Mesendoderm (in vitro differentiated cells): ENCODE measurements around the gene PHACTR1.
"Not testable (repeated sequence)": the region's sequence is repeated elsewhere in the genome, so short reads cannot be mapped to it uniquely, and the experiment has no call there.

Experiments used
- DNase-seq: peaks from one replicate; pipeline ENCODE4 v3.0.0; 2013
- H2AK5ac ChIP-seq: 2 replicates; pipeline ENCODE4 v1.6.1; 2013; ENCODE audit warnings: low read length, inconsistent platforms
- H2BK120ac ChIP-seq: 2 replicates; pipeline ENCODE4 v1.6.1; 2013; ENCODE audit warnings: low read depth, mild to moderate bottlenecking, low read length, moderate library complexity, mixed read lengths
- H2BK15ac ChIP-seq: replicated peaks from 2 replicates; pipeline ENCODE4 v1.6.1; 2013; ENCODE audit warnings: low read depth, mild to moderate bottlenecking, moderate library complexity
- H2BK5ac ChIP-seq: 2 replicates; pipeline ENCODE4 v1.6.1; 2013; ENCODE audit warnings: low read length, inconsistent platforms
- H3K18ac ChIP-seq: 2 replicates; pipeline ENCODE4 v1.6.1; 2013; ENCODE audit warnings: mild to moderate bottlenecking, low read length, mixed read lengths
- H3K23ac ChIP-seq: one replicate; pipeline ENCODE4 v1.6.1; 2013; ENCODE audit warnings: low read length
- H3K27ac ChIP-seq: 2 replicates; pipeline ENCODE4 v1.5.1; 2013; ENCODE audit warnings: low read depth, mild to moderate bottlenecking, inconsistent platforms, low read length, moderate library complexity
- H3K27me3 ChIP-seq: 2 replicates; pipeline ENCODE4 v1.6.1; 2013; ENCODE audit warnings: low read length, control low read depth, mild to moderate bottlenecking, inconsistent platforms; ENCODE audit not compliant: insufficient read depth, poor library complexity
- H3K36me3 ChIP-seq: 2 replicates; pipeline ENCODE4 v1.6.1; 2013; ENCODE audit warnings: low read length, inconsistent platforms; ENCODE audit not compliant: control insufficient read depth, insufficient read depth
- H3K4ac ChIP-seq: one replicate; pipeline ENCODE4 v1.6.1; 2013; ENCODE audit warnings: low read depth, mild to moderate bottlenecking, low read length, moderate library complexity
- H3K4me1 ChIP-seq: 2 replicates; pipeline ENCODE4 v1.6.1; 2013; ENCODE audit warnings: low read depth, low read length, inconsistent platforms; ENCODE audit not compliant: control insufficient read depth
- H3K4me2 ChIP-seq: 2 replicates; pipeline ENCODE4 v1.6.1; 2013; ENCODE audit warnings: low read length
- H3K4me3 ChIP-seq: 2 replicates; pipeline ENCODE4 v1.5.1; 2013; ENCODE audit warnings: mild to moderate bottlenecking, low read length
- H3K56ac ChIP-seq: one replicate; pipeline ENCODE4 v1.6.1; 2013; ENCODE audit warnings: low read length
- H3K79me1 ChIP-seq: 2 replicates; pipeline ENCODE4 v1.6.1; 2013; ENCODE audit warnings: low read length, inconsistent platforms
- H3K79me2 ChIP-seq: 2 replicates; pipeline ENCODE4 v1.6.1; 2013; ENCODE audit warnings: mild to moderate bottlenecking, low read length; ENCODE audit not compliant: control insufficient read depth, insufficient read depth
- H3K9ac ChIP-seq: 2 replicates; pipeline ENCODE4 v1.6.1; 2013; ENCODE audit warnings: low read length, inconsistent platforms
- H4K5ac ChIP-seq: one replicate; pipeline ENCODE4 v1.6.1; 2013; ENCODE audit warnings: low read length
- H4K8ac ChIP-seq: one replicate; pipeline ENCODE4 v1.6.1; 2013; ENCODE audit warnings: low read depth, mild to moderate bottlenecking, control low read depth, low read length, moderate library complexity
- WGBS: extraction: QIAGEN DNeasy Blood & Tissue Kit; methylation state at CpG from one replicate; pipeline ENCODE4 v1.1.7; 2013; ENCODE audit warnings: low lambda C conversion rate, missing lambda C conversion rate; ENCODE audit not compliant: insufficient coverage; ENCODE audit errors: extremely low coverage; 5-methylcytosine and 5-hydroxymethylcytosine counted together

PHACTR1 gene

GRCh38 chr6:13159822-13160221 lies 443.3 kb downstream of the PHACTR1 start:
- not testable (repeated sequence) for H3K4me1 ChIP-seq, H2BK120ac ChIP-seq, H3K23ac ChIP-seq, H3K27ac ChIP-seq, H3K27me3 ChIP-seq, H2AK5ac ChIP-seq, H3K18ac ChIP-seq, H3K79me2 ChIP-seq, H2BK5ac ChIP-seq, H4K8ac ChIP-seq, H3K79me1 ChIP-seq, H3K9ac ChIP-seq, H3K4me2 ChIP-seq, H2BK15ac ChIP-seq, H3K4me3 ChIP-seq, H3K4ac ChIP-seq, H3K56ac ChIP-seq, DNase-seq, H3K36me3 ChIP-seq, H4K5ac ChIP-seq
- WGBS, result no CpG with 5 or more reads among the region's 5 CpGs

GRCh38 chr6:13163161-13163944 lies 446.8 kb downstream of the PHACTR1 start:
- no peaks in the 10 kb centered on the region for H3K79me2 ChIP-seq
- no CpG with 5 or more reads among the region's 2 CpGs for WGBS

GRCh38 chr6:13164291-13164690 lies 447.7 kb downstream of the PHACTR1 start:
- no peaks in the 10 kb centered on the region for H3K4me1 ChIP-seq
- no peaks in the 10 kb centered on the region for H3K79me1 ChIP-seq
- no peak overlapping the region for H4K8ac ChIP-seq
- H2BK5ac ChIP-seq, result no peak overlapping the region
- no peak overlapping the region for H2AK5ac ChIP-seq
- no peak overlapping the region for H3K18ac ChIP-seq
- H3K36me3 ChIP-seq, result no peaks in the 10 kb centered on the region
- no peaks in the 10 kb centered on the region for H3K79me2 ChIP-seq
- H3K23ac ChIP-seq, result no peak overlapping the region
- H3K4ac ChIP-seq, result no peak overlapping the region
- no peak overlapping the region for H2BK15ac ChIP-seq
- H4K5ac ChIP-seq, result no peak overlapping the region
- H3K56ac ChIP-seq, result no peak overlapping the region
- no peak overlapping the region for H3K4me3 ChIP-seq
- WGBS, result no CpG with 5 or more reads among the region's 8 CpGs
- DNase-seq, result no peak
- no peak overlapping the region for H3K27ac ChIP-seq
- H3K4me2 ChIP-seq, result no peak overlapping the region
- no peaks in the 10 kb centered on the region for H3K27me3 ChIP-seq
- H3K9ac ChIP-seq, result no peak overlapping the region
- H2BK120ac ChIP-seq, result no peak overlapping the region

More at GRCh38 chr6:13163161-13163944, 446.8 kb downstream of the PHACTR1 start:
- Histone ChIP-seq H3K9ac (no peak overlapping the region), H2BK5ac (no peak overlapping the region), H3K4me1 (no peaks in the 10 kb centered on the region), H2AK5ac (no peak overlapping the region), H3K4ac (no peak overlapping the region), H2BK120ac (no peak overlapping the region), H4K8ac (no peak overlapping the region), H3K18ac (no peak overlapping the region), H3K79me1 (no peaks in the 10 kb centered on the region), H3K56ac (no peak overlapping the region), H4K5ac (no peak overlapping the region), H3K4me2 (no peak overlapping the region), H2BK15ac (no peak overlapping the region), H3K4me3 (no peak overlapping the region), H3K27ac (no peak overlapping the region), H3K27me3 (no peaks in the 10 kb centered on the region), H3K36me3 (no peaks in the 10 kb centered on the region), H3K23ac (no peak overlapping the region)
- DNase-seq, result no peak

- DNase-seq, result no peak
- H3K79me2 ChIP-seq, result no peaks in the 10 kb centered on the region
Measured at GRCh38 chr6:13165502-13166172, 449.1 kb downstream of the PHACTR1 start.

GRCh38 chr6:13166269-13166668 lies 449.7 kb downstream of the PHACTR1 start:
- no peak overlapping the region for H3K4me3 ChIP-seq
- no peaks in the 10 kb centered on the region for H3K4me1 ChIP-seq
- H2BK120ac ChIP-seq, result no peak overlapping the region
- no peak overlapping the region for H3K4me2 ChIP-seq
- no peak overlapping the region for H3K27ac ChIP-seq
- H3K56ac ChIP-seq, result no peak overlapping the region
- no peak overlapping the region for H3K23ac ChIP-seq
- DNase-seq, result no peak
- no CpG with 5 or more reads among the region's 5 CpGs for WGBS
- no peak overlapping the region for H4K5ac ChIP-seq
- H3K79me2 ChIP-seq, result no peaks in the 10 kb centered on the region
- no peak overlapping the region for H3K9ac ChIP-seq
- no peak overlapping the region for H3K18ac ChIP-seq
- no peak overlapping the region for H2BK5ac ChIP-seq
- no peak overlapping the region for H3K4ac ChIP-seq
- no peak overlapping the region for H4K8ac ChIP-seq
- no peak overlapping the region for H2BK15ac ChIP-seq
- no peaks in the 10 kb centered on the region for H3K36me3 ChIP-seq
- no peak overlapping the region for H2AK5ac ChIP-seq
- H3K79me1 ChIP-seq, result no peaks in the 10 kb centered on the region
- no peaks in the 10 kb centered on the region for H3K27me3 ChIP-seq

More at GRCh38 chr6:13165502-13166172, 449.1 kb downstream of the PHACTR1 start:
- Histone ChIP-seq H2BK5ac (no peak overlapping the region), H3K27me3 (no peaks in the 10 kb centered on the region), H2BK15ac (no peak overlapping the region), H4K5ac (no peak overlapping the region), H3K4me3 (no peak overlapping the region), H3K27ac (no peak overlapping the region), H3K36me3 (no peaks in the 10 kb centered on the region), H3K18ac (no peak overlapping the region), H3K56ac (no peak overlapping the region), H2BK120ac (no peak overlapping the region), H3K79me1 (no peaks in the 10 kb centered on the region), H3K4me1 (no peaks in the 10 kb centered on the region), H3K23ac (no peak overlapping the region), H3K9ac (no peak overlapping the region), H3K4ac (no peak overlapping the region), H2AK5ac (no peak overlapping the region), H3K4me2 (no peak overlapping the region), H4K8ac (no peak overlapping the region)
- no CpG with 5 or more reads among the region's 10 CpGs for WGBS
